Measurements from ENCODE around the gene PPP1R9A. TPM values are rescaled to one million over a fixed set of nuclear protein-coding genes. Genes with fewer than 3 reads are reported as not detected.

PPP1R9A gene
- total RNA-seq, 4 donors from 2014 or later: 15.7 to 37.6 (median 27.6) TPM

GRCh38 chr7:94903971-94904370 lies 3.4 kb upstream of the PPP1R9A start:
- TF ChIP-seq EP300 (IDR thresholded peaks at IDR 0.05) (no peak), POLR2A (IDR thresholded peaks at IDR 0.05) (no peak)
- TF ChIP-seq, protein P1, sequence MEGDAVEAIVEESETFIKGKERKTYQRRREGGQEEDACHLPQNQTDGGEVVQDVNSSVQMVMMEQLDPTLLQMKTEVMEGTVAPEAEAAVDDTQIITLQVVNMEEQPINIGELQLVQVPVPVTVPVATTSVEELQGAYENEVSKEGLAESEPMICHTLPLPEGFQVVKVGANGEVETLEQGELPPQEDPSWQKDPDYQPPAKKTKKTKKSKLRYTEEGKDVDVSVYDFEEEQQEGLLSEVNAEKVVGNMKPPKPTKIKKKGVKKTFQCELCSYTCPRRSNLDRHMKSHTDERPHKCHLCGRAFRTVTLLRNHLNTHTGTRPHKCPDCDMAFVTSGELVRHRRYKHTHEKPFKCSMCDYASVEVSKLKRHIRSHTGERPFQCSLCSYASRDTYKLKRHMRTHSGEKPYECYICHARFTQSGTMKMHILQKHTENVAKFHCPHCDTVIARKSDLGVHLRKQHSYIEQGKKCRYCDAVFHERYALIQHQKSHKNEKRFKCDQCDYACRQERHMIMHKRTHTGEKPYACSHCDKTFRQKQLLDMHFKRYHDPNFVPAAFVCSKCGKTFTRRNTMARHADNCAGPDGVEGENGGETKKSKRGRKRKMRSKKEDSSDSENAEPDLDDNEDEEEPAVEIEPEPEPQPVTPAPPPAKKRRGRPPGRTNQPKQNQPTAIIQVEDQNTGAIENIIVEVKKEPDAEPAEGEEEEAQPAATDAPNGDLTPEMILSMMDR (IDR thresholded peaks at IDR 0.05): no peak

DNA sequence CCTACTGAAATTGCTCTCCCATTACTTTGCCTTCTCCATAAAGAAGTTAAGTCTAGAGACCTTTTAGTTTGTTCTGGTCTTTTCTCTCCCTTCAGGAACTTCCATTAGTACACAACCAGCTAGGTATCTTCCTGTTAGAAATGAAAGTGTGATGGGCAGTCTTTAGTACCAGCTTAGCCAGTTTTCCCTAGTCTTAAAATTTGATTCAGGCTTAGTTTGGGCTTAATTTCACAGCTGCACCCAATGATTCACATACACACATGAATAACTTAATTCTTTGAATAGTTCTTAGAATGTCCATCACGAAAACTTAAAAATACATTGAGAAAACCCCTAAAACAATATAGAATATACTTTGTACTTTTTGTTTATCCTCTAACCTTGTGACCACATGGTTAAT lies 2.4 kb upstream of the PPP1R9A start:
- TF ChIP-seq, protein P1 (IDR thresholded peaks at IDR 0.05): no peak
- no peak for TF ChIP-seq EP300 (IDR thresholded peaks at IDR 0.05)
- TF ChIP-seq POLR2A (IDR thresholded peaks at IDR 0.05): no peak
- no peaks in the 10 kb centered on the region for H3K27me3 ChIP-seq
- DNase-seq (ENCODE audit: low spot score in 2 of 2): no peak
- no peak overlapping the region for H3K4me3 ChIP-seq
- no peak overlapping the region for H3K27ac ChIP-seq
- H3K4me1 ChIP-seq: peaks cover 0 to 16% (median 0%) of the 10 kb centered on the region in 4 donors
- 83 to 88% methylated on average over 1 of the region's 1 CpG for WGBS, 2 donors
- no peaks in the 10 kb centered on the region for H3K9me3 ChIP-seq
- no peaks in the 10 kb centered on the region for H3K36me3 ChIP-seq

More at GRCh38 chr7:94903971-94904370, 3.4 kb upstream of the PPP1R9A start:
- Histone ChIP-seq H3K27ac (no peak overlapping the region), H3K36me3 (no peaks in the 10 kb centered on the region), H3K4me1 (peaks cover 0 to 10% (median 0%) of the 10 kb centered on the region in 4 donors), H3K27me3 (no peaks in the 10 kb centered on the region), H3K9me3 (no peaks in the 10 kb centered on the region), H3K4me3 (no peak overlapping the region)
- no peak for DNase-seq (ENCODE audit: low spot score in 2 of 2)

GRCh38 chr7:94906065-94906851 lies 1.1 kb upstream of the PPP1R9A start:
- peaks cover 0 to 20% (median 0%) of the 10 kb centered on the region in 4 donors for H3K4me1 ChIP-seq
- no peak for DNase-seq (ENCODE audit: low spot score in 2 of 2)
- TF ChIP-seq POLR2A (IDR thresholded peaks at IDR 0.05): no peak
- no peak for TF ChIP-seq EP300 (IDR thresholded peaks at IDR 0.05)
- TF ChIP-seq, protein P1 (IDR thresholded peaks at IDR 0.05): no peak
- no peaks in the 10 kb centered on the region for H3K27me3 ChIP-seq
- H3K36me3 ChIP-seq: no peaks in the 10 kb centered on the region
- 78 to 86% methylated on average over 8 of the region's 8 CpGs for WGBS, 2 donors
- no peak overlapping the region for H3K27ac ChIP-seq
- H3K9me3 ChIP-seq: no peaks in the 10 kb centered on the region
- no peak overlapping the region for H3K4me3 ChIP-seq

DNA sequence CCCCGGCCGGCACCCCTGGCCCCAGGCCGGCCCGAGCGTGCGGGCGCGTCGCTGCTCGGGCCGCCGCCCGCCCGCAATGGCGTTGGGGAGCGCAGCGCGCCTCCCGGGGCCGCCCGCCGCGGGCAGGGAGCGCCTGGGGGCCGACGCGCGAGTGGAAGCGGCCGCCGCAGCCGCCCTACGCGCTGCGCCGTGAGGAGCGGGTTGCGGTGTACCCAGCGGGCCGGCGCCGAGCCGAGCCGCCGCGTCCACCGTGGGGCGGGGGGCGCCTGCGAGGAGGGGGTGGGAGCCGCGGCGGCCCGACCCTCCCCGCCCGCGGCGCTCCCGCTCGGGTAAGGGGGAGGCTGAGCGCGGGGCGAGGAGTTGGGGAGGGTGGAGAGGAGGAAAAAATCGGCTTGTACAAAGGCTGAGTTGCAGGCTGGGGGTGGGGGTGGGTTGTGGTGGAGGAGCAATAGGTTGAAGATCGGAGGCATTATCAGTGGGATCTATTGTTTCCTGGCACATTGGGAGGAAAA lies 473 bp downstream of the PPP1R9A start:
- WGBS, 2 donors: 1% methylated on average over 10 to 18 of the region's 65 CpGs
- Histone ChIP-seq H3K4me3 (peak overlapping the region; percentile 40 to 65 (median 59)), H3K4me1 (peaks cover 0 to 33% (median 0%) of the 10 kb centered on the region in 4 donors), H3K27ac (peak overlapping the region; percentile 66 to 91 (median 84)), H3K27me3 (no peaks in the 10 kb centered on the region), H3K9me3 (no peaks in the 10 kb centered on the region), H3K36me3 (no peaks in the 10 kb centered on the region)
- TF ChIP-seq EP300 (IDR thresholded peaks at IDR 0.05) (no peak), POLR2A (IDR thresholded peaks at IDR 0.05) (no peak)
- TF ChIP-seq, protein P1 (IDR thresholded peaks at IDR 0.05): no peak
- no peak for DNase-seq (ENCODE audit: low spot score in 2 of 2)

Measured in tibial nerve (tissue), 4 donors.